ACC112 (cell line): Measurements from ENCODE around the gene GTPBP3.
A peak's percentile ranks its signal among the peaks of the same experiment; 100 is the strongest.

Experiments used
- H2AFZ ChIP-seq: fragments of 200-600 bp; sonication (generic); one replicate; pipeline ENCODE4 v1.6.0; 2017; ENCODE audit warnings: antibody characterized with exemption, low read length; ENCODE audit not compliant: unreplicated experiment
- H3K27ac ChIP-seq: fragments of 200-600 bp; sonication (generic); 2 replicates; pipeline ENCODE4 v1.5.1; 2014; ENCODE audit warnings: low read depth, mild to moderate bottlenecking, antibody characterized with exemption, low read length, moderate library complexity
- H3K27me3 ChIP-seq: fragments of 200-600 bp; sonication (generic); 2 replicates; pipeline ENCODE4 v1.6.1; 2014; ENCODE audit warnings: mild to moderate bottlenecking, antibody characterized with exemption, low read length, moderate library complexity, mixed read lengths; ENCODE audit not compliant: insufficient read depth
- H3K36me3 ChIP-seq: fragments of 200-600 bp; sonication (generic); 2 replicates; pipeline ENCODE4 v1.6.1; 2016; ENCODE audit warnings: mild to moderate bottlenecking, antibody characterized with exemption, low read length, moderate library complexity, mixed read lengths; ENCODE audit not compliant: insufficient read depth
- H3K4me1 ChIP-seq: fragments of 200-600 bp; sonication (generic); one replicate; pipeline ENCODE4 v1.6.1; 2016; ENCODE audit warnings: low read length, mixed read lengths; ENCODE audit not compliant: insufficient read depth, unreplicated experiment, control insufficient read depth
- H3K4me3 ChIP-seq: fragments of 200-600 bp; sonication (generic); 2 replicates; pipeline ENCODE4 v1.5.1; 2014; ENCODE audit warnings: mild to moderate bottlenecking, low read depth, low read length
- H3K79me2 ChIP-seq: fragments of 200-600 bp; sonication (generic); one replicate; pipeline ENCODE4 v1.6.0; 2016; ENCODE audit warnings: low read length; ENCODE audit not compliant: control insufficient read depth, unreplicated experiment, insufficient read depth

The GTPBP3 gene

GRCh38 chr19:17309965-17310461 is 27.3 kb upstream of the GTPBP3 start:
- H3K79me2 ChIP-seq = peaks cover 37% of the 10 kb centered on the region

DNA sequence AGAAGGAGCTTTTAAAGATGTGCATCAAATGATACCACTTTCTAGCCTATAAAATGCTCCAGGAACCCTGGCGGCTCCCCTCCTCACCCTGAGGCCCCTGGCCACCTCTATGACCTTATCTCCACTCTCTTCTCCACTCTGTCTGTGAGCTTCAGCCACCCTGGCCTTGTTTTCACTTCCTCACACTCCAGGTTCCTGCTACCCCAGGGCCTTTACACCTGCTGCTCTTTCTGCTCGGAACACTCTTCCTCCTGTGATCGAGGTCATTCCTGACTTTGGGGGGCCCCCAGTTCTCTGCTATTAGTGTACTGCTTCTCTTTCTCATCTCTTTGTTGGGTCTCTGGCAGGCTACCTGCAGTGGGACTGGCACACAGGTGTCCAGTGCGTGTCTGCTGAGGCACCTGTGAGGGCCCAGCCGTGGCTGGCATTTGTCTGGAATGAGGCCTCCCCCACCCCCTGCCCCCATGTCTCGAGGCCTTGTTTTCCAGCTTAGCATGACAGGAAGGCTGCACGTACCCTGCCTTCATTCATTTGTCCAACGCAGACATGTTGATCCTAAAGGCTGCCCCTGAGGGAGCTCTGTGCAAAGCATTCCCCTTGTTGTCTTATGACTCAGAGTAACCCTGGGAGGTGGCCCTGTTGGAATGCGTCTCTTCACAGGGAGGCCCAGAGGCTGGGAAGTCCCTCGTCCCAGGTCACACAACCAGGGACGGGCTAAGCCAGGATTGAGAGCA is 25.7 kb upstream of the GTPBP3 start:
- no peaks in the 10 kb centered on the region for H3K27me3 ChIP-seq
- no peak overlapping the region for H2AFZ ChIP-seq
- H3K36me3 ChIP-seq = no peaks in the 10 kb centered on the region
- peaks cover 26% of the 10 kb centered on the region for H3K4me1 ChIP-seq
- H3K4me3 ChIP-seq = peak overlapping the region; percentile 22; the same call in 1 of the 2 replicates
- peak overlapping the region; percentile 70 for H3K27ac ChIP-seq
- H3K79me2 ChIP-seq = peaks cover 37% of the 10 kb centered on the region

More at GRCh38 chr19:17309965-17310461, 27.3 kb upstream of the GTPBP3 start:
- H2AFZ ChIP-seq = no peak overlapping the region
- peak overlapping the region; percentile 88 for H3K4me3 ChIP-seq
- peak overlapping the region; percentile 52 for H3K27ac ChIP-seq
- H3K27me3 ChIP-seq = no peaks in the 10 kb centered on the region
- no peaks in the 10 kb centered on the region for H3K36me3 ChIP-seq
- peaks cover 28% of the 10 kb centered on the region for H3K4me1 ChIP-seq

DNA sequence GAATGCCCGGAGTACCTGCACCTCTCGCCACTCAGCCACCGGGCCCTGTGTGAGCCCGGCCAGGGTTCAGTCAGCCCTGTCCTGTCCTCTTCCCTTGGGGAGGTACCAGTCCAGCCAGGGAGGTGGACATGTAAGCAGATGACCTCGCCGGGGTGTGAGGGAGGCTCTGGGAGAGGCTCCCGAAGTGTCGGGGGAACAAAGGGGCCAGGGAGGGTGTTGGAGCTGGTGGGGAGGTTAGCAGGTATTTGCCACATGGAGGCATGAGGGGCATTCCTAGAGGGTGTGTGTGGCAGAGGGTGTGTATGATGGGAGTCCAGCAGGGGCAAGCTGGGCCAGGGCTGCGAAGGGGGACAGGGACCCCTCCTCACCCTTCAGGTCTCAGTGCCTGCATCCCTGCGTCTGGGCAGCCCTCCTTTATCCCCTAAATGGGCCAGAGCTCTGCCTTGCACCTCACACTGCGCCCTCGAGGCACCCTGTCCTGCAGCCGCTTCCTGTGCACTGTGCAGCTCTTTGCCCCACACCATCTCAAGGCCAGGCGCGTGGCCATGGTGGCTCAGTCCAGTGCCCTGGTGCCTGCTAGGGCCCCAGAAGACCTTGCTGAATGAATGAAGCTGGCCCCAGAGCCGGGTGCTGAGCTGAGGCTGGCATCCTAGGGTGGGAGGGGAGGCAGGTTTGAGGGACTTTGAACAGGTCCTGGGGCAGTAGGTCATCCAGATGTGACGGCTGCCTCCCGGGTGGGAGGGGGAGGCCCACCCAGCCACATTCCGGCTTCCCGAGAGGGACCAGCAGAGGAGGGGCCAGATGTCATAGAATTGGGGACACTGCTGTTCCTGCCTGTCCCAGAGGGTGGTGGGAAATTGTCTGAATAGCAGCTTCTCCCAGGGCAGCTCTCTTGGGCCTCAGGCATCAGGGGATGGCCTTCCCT is 24.9 kb upstream of the GTPBP3 start:
- peaks cover 37% of the 10 kb centered on the region for H3K79me2 ChIP-seq
- peaks cover 23% of the 10 kb centered on the region for H3K4me1 ChIP-seq
- no peaks in the 10 kb centered on the region for H3K27me3 ChIP-seq
- H3K36me3 ChIP-seq = no peaks in the 10 kb centered on the region
- H3K4me3 ChIP-seq = peak overlapping the region; percentile 22; the same call in 1 of the 2 replicates
- H2AFZ ChIP-seq = no peak overlapping the region
- peak overlapping the region; percentile 70 for H3K27ac ChIP-seq

DNA sequence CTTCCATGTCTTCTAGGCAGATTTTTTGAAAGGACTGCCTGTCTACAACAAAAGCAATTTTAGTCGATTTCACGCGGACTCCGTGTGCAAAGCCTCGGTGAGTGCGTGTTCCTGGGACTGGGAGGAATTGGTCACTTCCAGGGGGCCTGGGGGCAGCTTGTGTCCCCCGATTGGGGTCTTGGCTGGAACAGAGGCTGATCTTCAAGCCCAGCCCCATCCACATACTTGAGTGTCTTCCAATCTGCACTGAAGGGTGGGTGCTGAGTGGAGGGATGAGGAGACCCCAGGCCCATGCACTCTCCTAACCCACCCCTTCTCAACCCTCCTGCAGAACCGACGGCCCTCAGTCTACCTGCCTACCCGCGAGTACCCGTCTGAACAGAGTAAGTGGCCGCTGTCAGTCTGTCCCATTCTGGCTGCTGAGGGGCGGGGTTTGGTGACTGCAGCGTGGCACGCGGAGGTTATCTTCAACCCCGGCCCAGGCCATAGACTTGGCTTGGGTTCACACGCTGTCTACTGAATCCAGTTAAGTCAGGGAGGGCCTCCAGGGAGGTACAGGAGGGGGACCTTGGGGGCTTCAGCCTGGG is 23.3 kb upstream of the GTPBP3 start:
- no peak overlapping the region for H3K27ac ChIP-seq
- no peak overlapping the region for H2AFZ ChIP-seq
- no peaks in the 10 kb centered on the region for H3K36me3 ChIP-seq
- peaks cover 23% of the 10 kb centered on the region for H3K4me1 ChIP-seq
- peaks cover 35% of the 10 kb centered on the region for H3K79me2 ChIP-seq
- H3K27me3 ChIP-seq = no peaks in the 10 kb centered on the region
- H3K4me3 ChIP-seq = no peak overlapping the region

GRCh38 chr19:17318966-17319365 is 18.4 kb upstream of the GTPBP3 start:
- no peaks in the 10 kb centered on the region for H3K27me3 ChIP-seq
- H3K4me3 ChIP-seq = no peak overlapping the region
- no peak overlapping the region for H3K27ac ChIP-seq
- no peak overlapping the region for H2AFZ ChIP-seq
- no peaks in the 10 kb centered on the region for H3K79me2 ChIP-seq
- H3K4me1 ChIP-seq = no peaks in the 10 kb centered on the region
- H3K36me3 ChIP-seq = no peaks in the 10 kb centered on the region

- H3K27me3 ChIP-seq = no peaks in the 10 kb centered on the region
- H3K4me1 ChIP-seq = no peaks in the 10 kb centered on the region
- H3K27ac ChIP-seq = no peak overlapping the region
- no peak overlapping the region for H2AFZ ChIP-seq
- no peaks in the 10 kb centered on the region for H3K36me3 ChIP-seq
- no peak overlapping the region for H3K4me3 ChIP-seq
- H3K79me2 ChIP-seq = no peaks in the 10 kb centered on the region
Observed at GRCh38 chr19:17319473-17320238, 17.7 kb upstream of the GTPBP3 start.

- Histone ChIP-seq H2AFZ (no peak overlapping the region), H3K79me2 (no peaks in the 10 kb centered on the region), H3K36me3 (no peaks in the 10 kb centered on the region), H3K4me1 (no peaks in the 10 kb centered on the region), H3K27ac (no peak overlapping the region), H3K4me3 (no peak overlapping the region), H3K27me3 (no peaks in the 10 kb centered on the region)
Observed at GRCh38 chr19:17320435-17320834, 16.9 kb upstream of the GTPBP3 start.

- Histone ChIP-seq H2AFZ (no peak overlapping the region), H3K27me3 (no peaks in the 10 kb centered on the region), H3K36me3 (no peaks in the 10 kb centered on the region), H3K4me3 (no peak overlapping the region), H3K79me2 (no peaks in the 10 kb centered on the region), H3K4me1 (no peaks in the 10 kb centered on the region), H3K27ac (no peak overlapping the region)
Observed at GRCh38 chr19:17321655-17322489, 15.5 kb upstream of the GTPBP3 start.

DNA sequence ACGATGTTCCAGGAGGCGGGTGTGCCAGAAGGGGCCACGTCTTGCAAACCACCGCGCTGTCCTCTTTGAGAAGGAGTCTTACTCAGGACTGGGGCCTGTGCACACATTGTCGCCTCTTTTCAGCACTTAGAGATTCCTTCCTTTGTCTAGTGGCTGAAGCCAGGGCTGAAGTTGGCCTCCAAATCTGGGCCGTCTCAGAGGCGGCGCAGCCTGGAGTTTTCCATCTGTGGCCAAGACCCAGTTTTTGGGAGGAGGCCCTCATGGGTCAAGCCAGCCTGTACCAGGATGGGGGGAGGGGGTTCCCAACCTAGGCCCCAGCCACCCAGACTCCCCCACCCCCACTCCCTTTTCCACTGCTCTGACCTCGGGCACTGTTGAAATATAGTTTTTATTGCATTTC is 14.5 kb upstream of the GTPBP3 start:
- Histone ChIP-seq H3K27ac (no peak overlapping the region), H3K4me3 (no peak overlapping the region), H2AFZ (no peak overlapping the region), H3K36me3 (no peaks in the 10 kb centered on the region), H3K27me3 (no peaks in the 10 kb centered on the region), H3K79me2 (no peaks in the 10 kb centered on the region), H3K4me1 (no peaks in the 10 kb centered on the region)
